H1 (cell line): ENCODE results near the gene NRK. TPM values are rescaled to one million over a fixed set of nuclear protein-coding genes. Genes with fewer than 3 reads are reported as not detected.

Experiments
- CTCF ChIA-PET: fragments of 300-600 bp; sonication (Branson Sonifier 250); formaldehyde crosslinking; loops from one replicate; lab custom pipeline; 2021; ENCODE audit not compliant: partially characterized antibody; lab: Charles Lee
- POLR2A ChIA-PET: fragments of 300-600 bp; sonication (Branson Sonifier 250); formaldehyde crosslinking; loops from one replicate; lab custom pipeline; 2021; ENCODE audit warnings: inconsistent platforms; ENCODE audit not compliant: partially characterized antibody; lab: Charles Lee
- DNase-seq, 2 experiments: peaks; one replicate each; pipeline versions ENCODE4 v3.0.0 to v3.0.0-alpha.2; 2010 to 2022; ENCODE audit warnings: low spot score in 2 of 2, low read depth in 1 of 2, mixed read lengths in 1 of 2
- FAIRE-seq: peaks from 2 replicates; lab custom pipeline; 2011; peaks lifted over from hg19 to GRCh38; lab: Jason Lieb, UNC
- H2AFZ ChIP-seq: 2 replicates; pipeline ENCODE4 v1.8.1; 2012; ENCODE audit warnings: low read length, inconsistent platforms
- H2AK5ac ChIP-seq: 2 replicates; pipeline ENCODE4 v1.6.1; 2013; ENCODE audit warnings: low read depth, low read length
- H2BK120ac ChIP-seq: replicated peaks from 2 replicates; pipeline ENCODE3; 2013; ENCODE audit warnings: low read depth, low read length, inconsistent platforms
- H2BK12ac ChIP-seq: 2 replicates; pipeline ENCODE4 v1.6.1; 2013; ENCODE audit warnings: low read depth, low read length
- H2BK15ac ChIP-seq: 2 replicates; pipeline ENCODE4 v1.6.1; 2013; ENCODE audit warnings: low read length
- H2BK20ac ChIP-seq: 2 replicates; pipeline ENCODE4 v1.6.1; 2013; ENCODE audit warnings: low read length
- H2BK5ac ChIP-seq: 2 replicates; pipeline ENCODE4 v1.6.1; 2013; ENCODE audit warnings: low read depth, low read length
- H3K14ac ChIP-seq: 2 replicates; pipeline ENCODE4 v1.6.1; 2013; ENCODE audit warnings: inconsistent platforms; ENCODE audit not compliant: insufficient read length
- H3K18ac ChIP-seq: 2 replicates; pipeline ENCODE4 v1.6.1; 2013; ENCODE audit warnings: low read length; ENCODE audit errors: extremely low read depth
- H3K23ac ChIP-seq: 2 replicates; pipeline ENCODE4 v1.6.1; 2013; ENCODE audit warnings: inconsistent platforms; ENCODE audit not compliant: insufficient read length
- H3K23me2 ChIP-seq: 2 replicates; pipeline ENCODE4 v1.6.1; 2013; ENCODE audit warnings: low read depth, low read length
- H3K27ac ChIP-seq: 2 replicates; pipeline ENCODE4 v1.6.1; 2011; ENCODE audit warnings: low read depth, low read length, inconsistent platforms
- H3K27me3 ChIP-seq, 4 experiments: replicated peaks in 1 of 4; 1 replicate in 1 of 4; 2 replicates in 3 of 4; pipeline versions ENCODE4 v1.6.1 to v1.8.1; 2011 to 2013; ENCODE audit warnings: low read length in 3 of 4, mild to moderate bottlenecking in 3 of 4, inconsistent platforms in 2 of 4, mixed read lengths in 2 of 4, moderate library complexity in 1 of 4; ENCODE audit not compliant: control insufficient read depth in 3 of 4, insufficient read depth in 3 of 4; ENCODE audit errors: extremely low read depth in 1 of 4
- H3K36me3 ChIP-seq, 4 experiments: 2 replicates each; pipeline versions ENCODE4 v1.6.1 to v1.8.1; 2011 to 2013; ENCODE audit warnings: mild to moderate bottlenecking in 4 of 4, low read length in 3 of 4, moderate library complexity in 2 of 4, control low read depth in 1 of 4, inconsistent platforms in 1 of 4; ENCODE audit not compliant: insufficient read depth in 4 of 4, control insufficient read depth in 2 of 4
- H3K4ac ChIP-seq: replicated peaks from 2 replicates; pipeline ENCODE3; 2013; ENCODE audit warnings: low read length, low read depth, mixed read lengths, inconsistent platforms; ENCODE audit not compliant: insufficient read length
- H3K4me1 ChIP-seq, 4 experiments: replicated peaks in 1 of 4; 1 replicate in 1 of 4; 2 replicates in 3 of 4; pipeline versions ENCODE4 v1.6.1 to v1.8.1; 2011 to 2013; ENCODE audit warnings: low read length in 3 of 4, inconsistent platforms in 2 of 4, mixed read lengths in 1 of 4; ENCODE audit not compliant: insufficient read depth in 4 of 4, control insufficient read depth in 3 of 4
- H3K4me2 ChIP-seq, 2 experiments: 2 replicates each; pipeline versions ENCODE4 v1.6.1 to v1.8.1; 2011 to 2013; ENCODE audit warnings: low read depth in 2 of 2, low read length in 2 of 2, control low read depth in 1 of 2, inconsistent platforms in 1 of 2, mild to moderate bottlenecking in 1 of 2; ENCODE audit not compliant: insufficient read depth in 1 of 2
- H3K4me3 ChIP-seq, 4 experiments: fragments of 200-600, 300-600 bp in 1 of 4; sonication (generic), shearing (Covaris generic), sonication (Bioruptor Twin) in 1 of 4; 2 replicates each; pipeline versions ENCODE4 v1.5.1 to v1.8.1; 2011 to 2016; ENCODE audit warnings: low read length in 4 of 4, low read depth in 3 of 4, control low read depth in 2 of 4, inconsistent platforms in 2 of 4, mild to moderate bottlenecking in 2 of 4, mixed read lengths in 1 of 4, moderate library complexity in 1 of 4; ENCODE audit not compliant: insufficient read depth in 2 of 4; ENCODE audit errors: extremely low read depth in 1 of 4
- H3K56ac ChIP-seq: replicated peaks from 2 replicates; pipeline ENCODE3; 2013; ENCODE audit warnings: low read depth, mild to moderate bottlenecking, mixed read lengths, low read length, inconsistent platforms; ENCODE audit not compliant: insufficient read length
- H3K79me1 ChIP-seq: 2 replicates; pipeline ENCODE4 v1.6.1; 2013; ENCODE audit warnings: low read depth, low read length, control low read depth
- H3K79me2 ChIP-seq, 2 experiments: 2 replicates each; pipeline versions ENCODE4 v1.6.1 to v1.8.1; 2012 to 2013; ENCODE audit warnings: low read length in 2 of 2, mild to moderate bottlenecking in 2 of 2, inconsistent platforms in 1 of 2; ENCODE audit not compliant: insufficient read depth in 2 of 2, control insufficient read depth in 1 of 2
- H3K9ac ChIP-seq, 4 experiments: replicated peaks in 1 of 4; 1 replicate in 1 of 4; 2 replicates in 3 of 4; pipeline versions ENCODE4 v1.6.1 to v1.8.1; 2011 to 2013; ENCODE audit warnings: low read depth in 3 of 4, low read length in 3 of 4, control low read depth in 2 of 4, mild to moderate bottlenecking in 2 of 4, moderate library complexity in 2 of 4, inconsistent platforms in 1 of 4; ENCODE audit errors: extremely low read depth in 1 of 4
- H3K9me3 ChIP-seq, 2 experiments: 2 replicates each; pipeline versions ENCODE4 v1.6.1 to v1.8.1; 2012 to 2013; ENCODE audit warnings: mild to moderate bottlenecking in 2 of 2, moderate library complexity in 2 of 2, control low read depth in 1 of 2, inconsistent platforms in 1 of 2, low read depth in 1 of 2, low read length in 1 of 2, mixed read lengths in 1 of 2; ENCODE audit not compliant: insufficient read depth in 2 of 2
- H4K20me1 ChIP-seq, 2 experiments: replicated peaks in 1 of 2; 2 replicates each; pipeline versions ENCODE3 to v1.8.1; 2011 to 2013; ENCODE audit warnings: inconsistent platforms in 2 of 2, low read length in 2 of 2, mild to moderate bottlenecking in 1 of 2; ENCODE audit not compliant: insufficient read depth in 2 of 2, control insufficient read depth in 1 of 2
- H4K5ac ChIP-seq: 2 replicates; pipeline ENCODE4 v1.6.1; 2013; ENCODE audit warnings: low read length, low read depth, mixed read lengths, inconsistent platforms; ENCODE audit not compliant: insufficient read length
- H4K8ac ChIP-seq: 2 replicates; pipeline ENCODE4 v1.8.0; 2013; ENCODE audit warnings: mild to moderate bottlenecking, moderate library complexity, low read length, inconsistent platforms; ENCODE audit not compliant: insufficient read depth; ENCODE audit errors: extremely low read depth
- H4K91ac ChIP-seq: replicated peaks from 2 replicates; pipeline ENCODE3; 2013; ENCODE audit warnings: low read length, mixed read lengths, inconsistent platforms; ENCODE audit not compliant: insufficient read length
- BCL11A ChIP-seq, 2 experiments: IDR thresholded peaks; one replicate each; pipeline ENCODE4 v1.6.1; 2011; ENCODE audit warnings: low read depth in 2 of 2, low read length in 2 of 2, mild to moderate bottlenecking in 2 of 2
- HDAC6 ChIP-seq: IDR thresholded peaks from one replicate; pipeline ENCODE4 v1.7.1; 2012; ENCODE audit warnings: low read depth, mild to moderate bottlenecking, inconsistent platforms, low read length, moderate library complexity
- MAX ChIP-seq: IDR thresholded peaks from 2 replicates; pipeline ENCODE4 v1.6.1; 2012; ENCODE audit warnings: inconsistent platforms
- RBBP5 ChIP-seq: IDR thresholded peaks from 2 replicates; pipeline ENCODE4 v1.7.1; 2012; ENCODE audit warnings: low read depth, mild to moderate bottlenecking, inconsistent platforms, low read length, moderate library complexity, borderline replicate concordance
- RXRA ChIP-seq: IDR thresholded peaks from 2 replicates; pipeline ENCODE4 v1.6.1; 2011; ENCODE audit warnings: low read depth, mild to moderate bottlenecking, low read length, moderate library complexity; ENCODE audit not compliant: insufficient read depth
- SP4 ChIP-seq: IDR thresholded peaks from 2 replicates; pipeline ENCODE4 v1.6.1; 2012; ENCODE audit warnings: low read length, inconsistent platforms
- WGBS, 2 experiments: shearing (Covaris generic) in 1 of 2; methylation state at CpG; one replicate each; pipeline versions ENCODE4 v1.1.6 to v1.1.7; 2013 to 2015; ENCODE audit warnings: low lambda C conversion rate in 2 of 2, mixed read lengths in 2 of 2, inconsistent platforms in 1 of 2, low coverage in 1 of 2, missing lambda C conversion rate in 1 of 2; ENCODE audit not compliant: insufficient replicate concordance in 2 of 2, insufficient coverage in 1 of 2, insufficient read length in 1 of 2; ENCODE audit errors: extremely low coverage in 1 of 2, missing lambda C conversion rate in 1 of 2; 5-methylcytosine and 5-hydroxymethylcytosine counted together
- polyA plus RNA-seq, 7 experiments: library from polyadenylated mRNA; depleted of rRNA in 3 of 7; stranded (reverse) in 5 of 7; unstranded in 2 of 7; fragments of >200 nt in 5 of 7; fragments of 200-250 nt in 2 of 7; gene quantifications; 1 replicate in 5 of 7; 2 replicates in 1 of 7; 4 replicates in 1 of 7; pipeline versions ENCODE4 v1.2.1 to v1.2.3, GENCODE V29; 2011 to 2013; ENCODE audit warnings: missing spikeins in 2 of 7, mixed read lengths in 2 of 7
- total RNA-seq: library from RNA; stranded (reverse); fragmentation: NEBNext Ultra II Directional; extraction: Animal tissue kit (Norgen Biotek cat#: 25700); gene quantifications from 2 replicates; pipeline ENCODE4 v1.2.1, GENCODE V29; 2021

The NRK gene
- total and polyA plus RNA-seq, 2 of the 8 experiments (the other 6 are each of a cell fraction or from before 2014, with no cell fraction given): 0.86 to 8.3 TPM

- Histone ChIP-seq H3K23ac (no peak overlapping the region), H3K4me1 (no peaks in the 10 kb centered on the region), H2BK15ac (no peak overlapping the region), H3K27ac (no peak overlapping the region), H3K18ac (no peak overlapping the region), H3K4ac (no peak overlapping the region), H3K79me1 (no peaks in the 10 kb centered on the region), H2AFZ (no peak overlapping the region), H4K5ac (no peak overlapping the region), H2BK20ac (no peak overlapping the region)
- no peak for TF ChIP-seq BCL11A (IDR thresholded peaks at IDR 0.05; ENCODE audit: low read depth in 2 of 2, low read length in 2 of 2)
- no peak for TF ChIP-seq MAX
- no peak for TF ChIP-seq SP4
- no peak for TF ChIP-seq RBBP5
- no peak for TF ChIP-seq HDAC6
- no peak for TF ChIP-seq RXRA
- TF ChIP-seq, all 59 proteins: peak for 0
- H3K23me2 ChIP-seq: no peaks in the 10 kb centered on the region
- CTCF ChIA-PET: no interaction called here
- H3K79me2 ChIP-seq: no peaks in the 10 kb centered on the region
- H2BK120ac ChIP-seq: no peak overlapping the region
- H2BK5ac ChIP-seq: no peak overlapping the region
- no peaks in the 10 kb centered on the region for H3K27me3 ChIP-seq
- H3K9me3 ChIP-seq: no peaks in the 10 kb centered on the region
- DNase-seq (no peak), FAIRE-seq (no peak)
- no peak overlapping the region for H3K4me3 ChIP-seq
- no peak overlapping the region for H4K8ac ChIP-seq
- WGBS, 2 experiments: 100% methylated on average over 1 of the region's 1 CpG; no CpG with 5 or more reads in 1 of the 2 experiments
- no peak overlapping the region for H3K4me2 ChIP-seq
- no peaks in the 10 kb centered on the region for H3K36me3 ChIP-seq
- no peak overlapping the region for H4K91ac ChIP-seq
- no peak overlapping the region for H2BK12ac ChIP-seq
- H2AK5ac ChIP-seq: no peak overlapping the region
- POLR2A ChIA-PET: no interaction called here
- no peak overlapping the region for H3K9ac ChIP-seq
- H3K56ac ChIP-seq: no peak overlapping the region
- H3K14ac ChIP-seq: no peak overlapping the region
- H4K20me1 ChIP-seq: no peaks in the 10 kb centered on the region
Observed at GRCh38 chrX:105869701-105870100, 47.4 kb downstream of the NRK start.
